HEK293T (cell line): Measurements from ENCODE around the gene CCDC88C.

Experiments
- ELF4 ChIP-seq: fragments of 450-650 bp; IDR thresholded peaks from 2 replicates; pipeline ENCODE4 v1.6.1; 2017; ENCODE audit warnings: antibody characterized with exemption
- FOXA1 ChIP-seq: fragments of 450-650 bp; IDR thresholded peaks from 2 replicates; pipeline ENCODE4 v1.6.1; 2016; ENCODE audit warnings: mild to moderate bottlenecking
- FOXM1 ChIP-seq: fragments of 450-650 bp; IDR thresholded peaks from 2 replicates; pipeline ENCODE4 v1.6.1; 2017; ENCODE audit warnings: mild to moderate bottlenecking, borderline replicate concordance
- L3MBTL2 ChIP-seq: fragments of 450-650 bp; conservative IDR thresholded peaks from 2 replicates; pipeline ENCODE4 v1.6.1; 2016; ENCODE audit warnings: mild to moderate bottlenecking
- LEF1 ChIP-seq: fragments of 450-650 bp; IDR thresholded peaks from 2 replicates; pipeline ENCODE4 v1.6.1; 2017; ENCODE audit warnings: mild to moderate bottlenecking, borderline replicate concordance
- NFRKB ChIP-seq: fragments of 450-650 bp; IDR thresholded peaks from 2 replicates; pipeline ENCODE4 v1.6.1; 2016; ENCODE audit warnings: mild to moderate bottlenecking, moderate library complexity
- PKNOX1 ChIP-seq: fragments of 450-650 bp; IDR thresholded peaks from 2 replicates; pipeline ENCODE4 v1.6.1; 2016
- SP1 ChIP-seq: fragments of 450-650 bp; IDR thresholded peaks from 2 replicates; pipeline ENCODE4 v1.6.1; 2017
- SUZ12 ChIP-seq: fragments of 450-650 bp; IDR thresholded peaks from 2 replicates; pipeline ENCODE4 v1.6.1; 2016; ENCODE audit warnings: mild to moderate bottlenecking
- TARDBP ChIP-seq: fragments of 450-650 bp; IDR thresholded peaks from 2 replicates; pipeline ENCODE4 v1.6.1; 2016

- TF ChIP-seq FOXM1 (no peak), NFRKB (no peak), LEF1 (no peak), TARDBP (no peak), SP1 (no peak), SUZ12 (no peak), ELF4 (no peak), PKNOX1 (no peak; the same call in 1 of the 2 replicates), FOXA1 (no peak), L3MBTL2 (no peak)
These were observed 50.1 kb downstream of the CCDC88C start for GRCh38 chr14:91367173-91368171.
